HG03045 (cell line): ENCODE measurements around the gene LYPD1.
"Not testable (repeated sequence)": the region's sequence is repeated elsewhere in the genome, so short reads cannot be mapped to it uniquely, and the experiment has no call there.

Source experiments
- ATAC-seq: cut with Tn5 transposase; IDR thresholded peaks from one replicate; pipeline ENCODE4 v1.9.1; 2021; ENCODE audit warnings: mild to moderate bottlenecking, moderate library complexity; ENCODE audit not compliant: unreplicated experiment

LYPD1 gene

DNA sequence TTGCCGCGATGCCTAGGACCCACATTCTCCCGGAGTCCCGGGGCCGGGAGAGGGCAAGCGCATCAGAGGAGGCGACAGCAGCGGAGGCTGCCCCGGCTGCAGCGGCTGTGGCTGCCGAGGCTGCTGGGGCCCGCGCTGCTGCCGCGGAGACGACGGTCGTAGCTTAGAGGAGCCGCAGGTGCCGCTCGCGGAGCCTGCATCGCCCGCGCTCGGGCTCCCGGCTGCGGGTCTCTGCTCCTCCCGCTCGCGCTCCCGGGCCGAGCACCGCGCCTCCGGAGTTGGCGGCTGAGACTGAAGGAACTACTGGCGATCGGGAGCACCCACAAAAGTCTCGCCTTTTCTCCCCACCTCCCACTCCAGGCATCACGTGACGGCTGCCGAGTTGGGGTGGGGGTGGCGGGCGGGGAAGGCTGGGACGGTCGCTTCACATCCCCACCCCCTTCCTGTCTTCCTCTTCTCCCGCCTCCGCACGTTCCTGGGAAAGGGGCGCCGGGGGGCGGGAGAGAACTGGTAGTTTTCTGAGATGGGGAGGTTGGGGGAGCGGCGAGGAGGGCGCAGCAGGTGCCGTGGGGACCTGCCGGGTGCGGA lies at the start of gene LYPD1:
Gene LYPD1 (minus strand): TSS at position 298 of the 588 bp plus-strand sequence. CDS start 273 bp downstream, at position 25.
- ATAC-seq: no peak

- ATAC-seq: no peak
Measured at GRCh38 chr2:132719480-132719879, 49.5 kb upstream of the LYPD1 start.

- ATAC-seq: no peak
Measured at GRCh38 chr2:132716954-132717353, 46.9 kb upstream of the LYPD1 start.

DNA sequence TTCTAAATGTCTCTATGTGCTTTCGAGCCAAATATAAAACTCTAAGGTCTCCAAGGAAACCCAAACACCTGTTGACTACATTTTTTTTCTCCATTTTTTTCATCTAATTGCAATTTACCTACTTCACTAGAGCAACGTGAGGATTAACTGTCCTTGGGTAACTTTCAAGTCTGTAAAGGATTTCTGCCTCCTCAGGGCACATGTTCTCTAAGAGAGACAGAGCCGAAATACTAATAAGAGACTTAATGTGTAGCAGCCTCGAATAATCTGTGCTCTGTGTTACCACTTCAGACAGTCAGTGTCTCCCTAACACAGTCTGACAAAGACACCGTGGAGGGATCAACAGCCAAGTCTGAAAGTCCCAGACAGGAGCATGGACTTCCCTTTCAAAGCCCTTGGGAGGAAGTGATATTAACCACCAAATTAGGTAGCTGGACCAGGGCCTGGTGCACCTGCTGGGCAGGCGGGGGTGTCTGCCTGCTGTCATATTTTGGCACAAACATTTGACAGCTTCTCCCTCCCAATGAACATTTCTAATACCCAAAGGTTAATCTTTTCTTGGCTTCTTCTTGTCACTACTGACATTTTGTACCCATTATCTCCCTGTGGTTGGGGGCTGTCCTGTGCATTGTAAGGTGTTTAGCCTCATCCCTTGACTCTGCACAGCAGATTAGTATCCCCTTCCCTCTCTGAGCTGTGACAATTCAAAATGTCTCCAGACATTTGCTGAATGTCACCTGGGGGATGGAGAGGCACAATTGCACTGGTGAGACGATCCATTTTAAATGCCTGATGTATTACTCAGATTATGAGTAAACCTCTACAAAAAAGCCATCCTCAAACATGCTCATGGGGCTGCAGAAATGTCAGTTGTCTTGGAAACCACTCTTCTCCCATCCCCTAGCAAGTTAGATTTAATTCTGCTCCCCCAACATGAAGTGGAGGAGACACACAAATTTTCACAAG lies 45.7 kb upstream of the LYPD1 start:
- no peak for ATAC-seq

GRCh38 chr2:132703396-132703795 lies 33.4 kb upstream of the LYPD1 start:
- no peak for ATAC-seq

GRCh38 chr2:132701810-132702209 lies 31.8 kb upstream of the LYPD1 start:
- ATAC-seq: no peak

DNA sequence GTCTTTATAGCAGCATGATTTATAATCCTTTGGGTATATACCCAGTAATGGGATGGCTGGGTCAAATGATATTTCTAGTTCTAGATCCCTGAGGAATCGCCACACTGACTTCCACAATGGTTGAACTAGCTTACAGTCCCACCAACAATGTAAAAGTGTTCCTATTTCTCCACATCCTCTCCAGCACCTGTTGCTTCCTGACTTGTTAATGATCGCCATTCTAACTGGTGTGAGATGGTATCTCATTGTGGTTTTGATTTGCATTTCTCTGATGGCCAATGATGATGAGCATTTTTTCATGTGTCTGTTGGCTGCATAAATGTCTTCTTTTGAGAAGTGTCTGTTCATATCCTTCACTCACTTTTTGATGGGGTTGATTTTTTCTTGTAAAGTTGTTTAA lies 29.8 kb upstream of the LYPD1 start:
- not testable (repeated sequence) for ATAC-seq

DNA sequence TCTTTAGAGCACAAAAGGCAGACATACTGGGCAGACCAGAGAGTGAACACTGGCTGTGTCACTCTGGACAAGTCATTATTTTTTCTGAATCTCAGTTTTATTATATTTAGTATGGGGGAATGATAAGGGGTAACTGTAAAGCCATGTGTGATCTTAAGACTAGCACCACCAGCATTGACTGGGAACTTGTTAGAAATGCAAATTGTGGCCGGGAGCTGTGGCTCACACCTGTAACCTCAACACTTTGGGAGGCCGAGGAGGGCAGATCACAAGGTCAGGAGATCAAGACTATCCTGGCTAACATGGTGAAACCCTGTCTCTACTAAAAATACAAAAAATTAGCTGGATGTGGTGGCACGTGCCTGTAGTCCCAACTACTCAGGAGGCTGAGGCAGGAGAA lies 28.3 kb upstream of the LYPD1 start:
- ATAC-seq: not testable (repeated sequence)

GRCh38 chr2:132697556-132698205 lies 27.7 kb upstream of the LYPD1 start:
- no peak for ATAC-seq

DNA sequence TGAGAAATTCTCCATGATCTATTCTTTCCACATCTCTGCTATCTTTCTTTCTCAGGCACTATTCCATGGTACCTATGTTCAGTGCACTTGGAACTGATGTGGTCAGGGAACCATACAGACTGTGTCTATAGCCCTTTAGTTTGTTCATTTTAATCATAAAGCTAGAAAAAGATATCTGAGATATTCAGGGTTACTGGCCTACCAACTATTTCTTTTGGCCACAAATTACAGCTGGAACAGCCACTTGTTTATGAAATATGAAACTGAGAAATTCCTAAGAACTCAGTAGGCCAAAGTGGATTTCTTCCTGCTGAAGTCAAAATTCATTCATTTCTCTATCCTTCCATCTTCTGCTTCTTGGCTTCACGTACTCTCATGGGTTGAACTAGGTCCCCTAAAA lies 22.8 kb upstream of the LYPD1 start:
- no peak for ATAC-seq

DNA sequence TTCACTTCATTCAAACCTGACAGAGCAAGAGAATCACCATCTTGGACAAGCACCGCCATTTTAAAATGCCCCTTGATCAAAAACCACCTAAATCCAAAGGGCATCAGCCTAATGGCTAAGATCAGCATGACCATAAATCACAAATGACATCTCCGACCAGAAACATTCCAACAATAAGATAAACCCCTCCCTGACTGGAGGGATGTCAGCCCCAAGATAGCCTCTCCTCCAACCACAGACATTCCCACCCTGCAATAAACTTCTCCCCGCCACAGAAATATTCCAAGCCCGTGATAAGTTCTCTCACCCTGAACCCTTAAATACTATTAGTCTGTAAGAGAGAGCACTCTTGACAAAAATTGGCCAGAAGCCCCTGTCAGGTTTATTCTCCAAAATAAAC lies 21.6 kb upstream of the LYPD1 start:
- ATAC-seq: no peak

DNA sequence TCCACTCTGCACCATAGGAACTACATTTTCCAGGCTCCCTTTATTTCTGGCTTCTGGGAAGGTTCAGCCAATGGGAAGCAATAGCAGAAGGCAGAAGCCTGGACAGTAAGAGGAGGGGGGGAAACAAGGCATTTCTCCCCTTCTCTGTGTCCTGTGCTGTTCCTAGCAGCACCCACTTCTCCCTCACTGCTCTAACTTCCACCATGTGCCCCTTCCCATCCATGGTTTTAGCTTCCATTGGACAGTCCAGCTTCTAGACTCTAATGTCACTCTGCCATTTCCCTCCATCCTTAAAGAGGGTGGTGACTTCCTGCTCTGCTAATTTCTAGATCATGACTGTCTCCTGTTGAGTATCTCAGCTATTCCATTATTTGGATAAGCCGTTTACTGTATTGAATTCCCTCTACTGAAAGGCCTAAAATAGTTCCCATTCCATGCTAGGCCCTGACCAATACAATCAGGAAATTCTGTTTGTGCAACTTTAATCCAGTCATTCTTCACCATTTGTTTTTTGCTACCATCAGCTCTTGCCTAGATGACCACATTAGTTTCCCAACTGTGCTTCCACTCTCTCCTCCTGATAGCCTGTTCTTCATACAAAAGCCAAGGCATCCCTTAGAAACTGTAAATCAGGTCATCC lies 20.8 kb upstream of the LYPD1 start:
- no peak for ATAC-seq

- no peak for ATAC-seq
Measured at GRCh38 chr2:132681766-132682165, 11.8 kb upstream of the LYPD1 start.

GRCh38 chr2:132680544-132680943 lies 10.5 kb upstream of the LYPD1 start:
- no peak for ATAC-seq

- ATAC-seq: no peak
Measured at GRCh38 chr2:132678483-132678882, 8.5 kb upstream of the LYPD1 start.

DNA sequence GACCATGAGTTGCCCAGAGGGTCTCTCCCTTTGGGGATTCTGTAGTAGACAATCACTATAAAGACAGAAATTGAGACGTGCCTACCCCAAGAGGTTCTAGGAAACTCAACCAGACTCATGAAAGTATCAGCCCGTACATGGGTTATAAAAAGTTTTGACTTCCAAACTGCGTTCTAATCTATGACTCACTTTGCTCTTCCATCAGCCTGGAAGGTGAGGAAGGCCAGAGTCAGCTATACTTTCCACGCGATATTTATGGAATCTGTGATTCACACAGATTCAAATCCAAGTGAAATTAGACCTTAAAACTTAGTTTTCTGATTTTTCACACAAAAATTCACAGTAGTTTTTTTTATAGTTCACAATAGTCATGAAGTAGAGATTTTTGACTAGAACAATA lies 7.7 kb upstream of the LYPD1 start:
- no peak for ATAC-seq

- no peak for ATAC-seq
Measured at GRCh38 chr2:132676999-132677398, 7.0 kb upstream of the LYPD1 start.

DNA sequence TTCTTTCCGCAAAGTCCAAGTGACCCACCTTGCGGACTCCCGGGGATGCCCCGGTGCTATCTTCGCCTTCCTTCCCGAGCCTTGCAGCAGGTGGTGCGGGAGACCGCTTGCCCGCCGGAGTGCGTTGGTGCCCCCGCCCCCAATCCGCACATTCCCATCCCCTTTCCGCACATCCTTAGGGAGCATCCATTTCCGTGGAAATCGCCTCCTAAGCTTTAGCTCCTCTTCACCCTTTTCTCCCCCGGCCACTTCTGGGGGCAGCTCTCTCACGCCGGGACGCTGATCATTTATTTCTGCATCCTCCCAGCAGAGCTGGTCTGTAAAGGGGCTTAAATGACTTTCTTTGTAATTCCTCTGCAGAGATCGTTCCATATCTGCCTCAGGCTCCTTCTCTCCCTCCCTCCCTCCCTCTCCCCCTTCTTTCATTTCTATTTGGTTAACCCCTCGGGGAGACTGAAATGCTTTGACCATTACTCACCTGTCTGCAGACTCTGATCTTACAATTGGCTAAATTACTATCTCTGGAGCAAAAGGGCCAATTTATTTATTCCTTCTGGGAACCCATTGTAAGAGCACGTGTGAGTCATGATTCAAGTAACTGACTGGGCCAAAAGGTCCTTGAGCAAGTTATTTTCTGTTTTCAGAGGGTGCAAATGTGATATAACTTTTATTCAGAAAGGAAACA lies 1.3 kb upstream of the LYPD1 start:
- ATAC-seq: no peak

DNA sequence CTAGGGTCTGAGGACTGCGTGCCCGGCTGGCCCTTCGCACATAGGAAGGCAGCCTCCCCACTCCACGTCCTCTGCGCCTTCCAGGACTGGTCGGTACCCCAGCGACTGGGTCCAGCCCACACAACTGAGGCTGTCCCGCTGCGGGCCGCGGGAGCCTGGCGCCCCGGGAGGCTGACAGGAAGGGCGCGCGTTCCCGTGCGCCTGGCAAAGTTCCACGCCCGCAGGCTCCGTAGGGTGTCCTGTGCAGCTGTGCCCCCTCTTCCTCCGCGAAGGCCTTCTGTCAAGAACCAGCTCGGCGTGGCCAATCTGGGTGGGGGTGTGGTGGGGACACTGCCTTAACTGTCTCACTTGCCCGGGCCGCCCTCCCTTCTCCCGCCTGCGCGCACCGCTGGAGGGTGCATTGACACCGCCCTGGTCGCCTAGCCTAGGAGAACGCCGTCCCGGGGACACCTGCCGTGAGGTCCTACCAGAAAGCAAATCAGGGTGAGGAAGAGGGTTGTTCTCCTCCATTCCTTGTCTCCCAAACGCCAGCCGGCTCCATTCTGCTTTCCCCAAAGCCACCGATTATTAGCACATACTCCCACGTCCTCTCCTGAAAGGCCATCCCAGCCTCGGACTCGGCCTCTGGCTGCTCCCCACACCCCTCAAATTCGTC lies 618 bp upstream of the LYPD1 start:
- ATAC-seq: no peak
